HepG2 (cell line): ENCODE results near the gene RAPGEFL1. TPM values are rescaled to one million over a fixed set of nuclear protein-coding genes. Genes with fewer than 3 reads are reported as not detected.

ENCODE experiments used
- EED ChIP-seq: sonication (generic); formaldehyde crosslinking; IDR thresholded peaks from 2 replicates; pipeline ENCODE4 v1.5.0; 2020; ENCODE audit warnings: mild to moderate bottlenecking, missing genetic modification reagents
- HBP1 ChIP-seq: IDR thresholded peaks from 2 replicates; pipeline ENCODE4 v1.6.1; 2016; ENCODE audit warnings: low read depth, control low read depth
- KAT8 ChIP-seq: IDR thresholded peaks from 2 replicates; pipeline ENCODE4 v1.6.1; 2016; ENCODE audit warnings: missing genetic modification reagents, missing compliant biosample characterization
- MED13 ChIP-seq: sonication (generic); formaldehyde crosslinking; IDR thresholded peaks from 2 replicates; pipeline ENCODE4 v1.5.0; 2020; ENCODE audit warnings: missing genetic modification reagents
- PLRG1 ChIP-seq: fragments of 450-650 bp; conservative IDR thresholded peaks from 2 replicates; pipeline ENCODE4 v1.6.1; 2016
- PRPF4 ChIP-seq: fragments of 200-400 bp; formaldehyde crosslinking; IDR thresholded peaks from 2 replicates; pipeline ENCODE4 v1.6.1; 2016; ENCODE audit warnings: low read length, low read depth; ENCODE audit not compliant: poor library complexity, severe bottlenecking
- RFX1 ChIP-seq: fragments of 450-650 bp; IDR thresholded peaks from 2 replicates; pipeline ENCODE4 v1.6.1; 2017
- RXRB ChIP-seq: IDR thresholded peaks from 2 replicates; pipeline ENCODE4 v1.6.1; 2016; ENCODE audit warnings: borderline replicate concordance, missing genetic modification reagents, missing compliant biosample characterization
- SOX13 ChIP-seq, 3 experiments: fragments of 450-650 bp in 1 of 3; sonication (generic) in 1 of 3; formaldehyde crosslinking in 1 of 3; IDR thresholded peaks in 2 of 3; conservative IDR thresholded peaks in 1 of 3; 2 replicates each; pipeline versions ENCODE4 v1.5.0 to v1.6.1; 2016 to 2020; ENCODE audit warnings: antibody characterized with exemption in 1 of 3, mild to moderate bottlenecking in 1 of 3, missing compliant biosample characterization in 1 of 3, missing genetic modification reagents in 1 of 3, moderate library complexity in 1 of 3
- TGIF2 ChIP-seq: IDR thresholded peaks from 2 replicates; pipeline ENCODE4 v1.6.1; 2016; ENCODE audit warnings: control low read depth, missing compliant biosample characterization
- ZFP82 ChIP-seq: sonication (generic); formaldehyde crosslinking; IDR thresholded peaks from 2 replicates; pipeline ENCODE4 v1.5.1; 2020; ENCODE audit warnings: mild to moderate bottlenecking, missing genetic modification reagents, borderline replicate concordance
- ZNF503 ChIP-seq: sonication (generic); formaldehyde crosslinking; IDR thresholded peaks from 2 replicates; pipeline ENCODE4 v1.4.0; 2020; ENCODE audit warnings: missing genetic modification reagents
- ZNF670 ChIP-seq: sonication (generic); formaldehyde crosslinking; IDR thresholded peaks from 2 replicates; pipeline ENCODE4 v1.8.0; 2022; ENCODE audit warnings: mild to moderate bottlenecking, missing genetic modification reagents, borderline replicate concordance
- ZNF781 ChIP-seq: sonication (generic); formaldehyde crosslinking; IDR thresholded peaks from 2 replicates; pipeline ENCODE4 v1.5.1; 2020; ENCODE audit warnings: borderline replicate concordance, mild to moderate bottlenecking, missing genetic modification reagents; ENCODE audit errors: not compliant biosample characterization
- polyA plus RNA-seq, 8 experiments: library from polyadenylated mRNA; depleted of rRNA in 3 of 8; stranded (reverse) in 7 of 8; unstranded in 1 of 8; fragments of >200 nt; fragmentation: Illumina TruSeq in 4 of 8; extraction: Trizol in 4 of 8; gene quantifications; 2 replicates each; pipeline versions ENCODE4 v1.2.1 to v1.2.3, GENCODE V29; 2011 to 2016; ENCODE audit warnings: low read depth in 4 of 8, missing spikeins in 1 of 8, mixed read lengths in 1 of 8; ENCODE audit not compliant: insufficient read depth in 1 of 8
- total RNA-seq, 5 experiments: library from RNA; depleted of rRNA; stranded (reverse); fragments of >200 nt; fragmentation: Illumina TruSeq; extraction: Trizol; gene quantifications; 2 replicates each; pipeline ENCODE4 v1.2.3, GENCODE V29; 2016; ENCODE audit warnings: low read depth in 1 of 5
- TF ChIP-seq, protein P1 (sequence below): sonication (generic); formaldehyde crosslinking; IDR thresholded peaks from 2 replicates; pipeline ENCODE4 v1.4.0; 2020; ENCODE audit warnings: mild to moderate bottlenecking, missing genetic modification reagents, borderline replicate concordance
- TF ChIP-seq, protein P2 (sequence below): IDR thresholded peaks from 2 replicates; pipeline ENCODE4 v1.6.1; 2016; ENCODE audit warnings: missing genetic modification reagents, missing compliant biosample characterization

Gene RAPGEFL1
- total and polyA plus RNA-seq, 2 of the 13 experiments (the other 11 are each of a cell fraction or from before 2014, with no cell fraction given): 4.5 to 7.8 TPM

GRCh38 chr17:40173091-40173777 lies 4.0 kb upstream of the RAPGEFL1 start (continued):
- no peak for TF ChIP-seq PRPF4
- no peak for TF ChIP-seq RFX1
- TF ChIP-seq ZFP82 (CRISPR knock-in tag): no peak
- TF ChIP-seq, protein P1, sequence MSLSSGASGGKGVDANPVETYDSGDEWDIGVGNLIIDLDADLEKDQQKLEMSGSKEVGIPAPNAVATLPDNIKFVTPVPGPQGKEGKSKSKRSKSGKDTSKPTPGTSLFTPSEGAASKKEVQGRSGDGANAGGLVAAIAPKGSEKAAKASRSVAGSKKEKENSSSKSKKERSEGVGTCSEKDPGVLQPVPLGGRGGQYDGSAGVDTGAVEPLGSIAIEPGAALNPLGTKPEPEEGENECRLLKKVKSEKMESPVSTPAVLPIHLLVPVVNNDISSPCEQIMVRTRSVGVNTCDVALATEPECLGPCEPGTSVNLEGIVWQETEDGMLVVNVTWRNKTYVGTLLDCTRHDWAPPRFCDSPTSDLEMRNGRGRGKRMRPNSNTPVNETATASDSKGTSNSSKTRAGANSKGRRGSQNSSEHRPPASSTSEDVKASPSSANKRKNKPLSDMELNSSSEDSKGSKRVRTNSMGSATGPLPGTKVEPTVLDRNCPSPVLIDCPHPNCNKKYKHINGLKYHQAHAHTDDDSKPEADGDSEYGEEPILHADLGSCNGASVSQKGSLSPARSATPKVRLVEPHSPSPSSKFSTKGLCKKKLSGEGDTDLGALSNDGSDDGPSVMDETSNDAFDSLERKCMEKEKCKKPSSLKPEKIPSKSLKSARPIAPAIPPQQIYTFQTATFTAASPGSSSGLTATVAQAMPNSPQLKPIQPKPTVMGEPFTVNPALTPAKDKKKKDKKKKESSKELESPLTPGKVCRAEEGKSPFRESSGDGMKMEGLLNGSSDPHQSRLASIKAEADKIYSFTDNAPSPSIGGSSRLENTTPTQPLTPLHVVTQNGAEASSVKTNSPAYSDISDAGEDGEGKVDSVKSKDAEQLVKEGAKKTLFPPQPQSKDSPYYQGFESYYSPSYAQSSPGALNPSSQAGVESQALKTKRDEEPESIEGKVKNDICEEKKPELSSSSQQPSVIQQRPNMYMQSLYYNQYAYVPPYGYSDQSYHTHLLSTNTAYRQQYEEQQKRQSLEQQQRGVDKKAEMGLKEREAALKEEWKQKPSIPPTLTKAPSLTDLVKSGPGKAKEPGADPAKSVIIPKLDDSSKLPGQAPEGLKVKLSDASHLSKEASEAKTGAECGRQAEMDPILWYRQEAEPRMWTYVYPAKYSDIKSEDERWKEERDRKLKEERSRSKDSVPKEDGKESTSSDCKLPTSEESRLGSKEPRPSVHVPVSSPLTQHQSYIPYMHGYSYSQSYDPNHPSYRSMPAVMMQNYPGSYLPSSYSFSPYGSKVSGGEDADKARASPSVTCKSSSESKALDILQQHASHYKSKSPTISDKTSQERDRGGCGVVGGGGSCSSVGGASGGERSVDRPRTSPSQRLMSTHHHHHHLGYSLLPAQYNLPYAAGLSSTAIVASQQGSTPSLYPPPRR (CRISPR knock-in tag): peak; percentile 61; the same call in 1 of the 2 replicates
- TF ChIP-seq ZNF781: no peak
- TF ChIP-seq KAT8 (CRISPR knock-in tag): peak; percentile 64; the same call in 1 of the 2 replicates
- TF ChIP-seq, protein P2, sequence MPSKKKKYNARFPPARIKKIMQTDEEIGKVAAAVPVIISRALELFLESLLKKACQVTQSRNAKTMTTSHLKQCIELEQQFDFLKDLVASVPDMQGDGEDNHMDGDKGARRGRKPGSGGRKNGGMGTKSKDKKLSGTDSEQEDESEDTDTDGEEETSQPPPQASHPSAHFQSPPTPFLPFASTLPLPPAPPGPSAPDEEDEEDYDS (CRISPR knock-in tag): peak; percentile 48; the same call in 1 of the 2 replicates
- no peak for TF ChIP-seq SOX13 (IDR thresholded peaks at IDR 0.05)
- peak in 1 of 2 experiments; percentile 73; a peak in 2 of 4 replicates for TF ChIP-seq SOX13 (CRISPR knock-in tag; conservative IDR thresholded peaks at IDR 0.05 in 1 of 2, IDR thresholded peaks at IDR 0.05 in 1 of 2)
- peak; percentile 75; the same call in 1 of the 2 replicates for TF ChIP-seq RXRB (CRISPR knock-in tag)
- no peak; the same call in 1 of the 2 replicates for TF ChIP-seq TGIF2 (CRISPR knock-in tag)
- TF ChIP-seq PLRG1: no peak
- TF ChIP-seq MED13 (CRISPR knock-in tag): peak; percentile 19; the same call in 1 of the 2 replicates
- TF ChIP-seq ZNF670 (CRISPR knock-in tag): no peak
- TF ChIP-seq EED: no peak
- peak; percentile 65; the same call in 1 of the 2 replicates for TF ChIP-seq ZNF503 (CRISPR knock-in tag)
- no peak for TF ChIP-seq HBP1 (CRISPR knock-in tag)
